CD4-positive, alpha-beta T cell treated with Interleukin-4 for 1 hour (primary cell): ENCODE measurements around the gene TPK1.
"Not testable (repeated sequence)": the region's sequence is repeated elsewhere in the genome, so short reads cannot be mapped to it uniquely, and the experiment has no call there.

Experiments
- DNase-seq, 2 donors: peaks; one replicate each; pipeline ENCODE4 v3.0.0-alpha.2; 2020 to 2022

TPK1 gene

DNA sequence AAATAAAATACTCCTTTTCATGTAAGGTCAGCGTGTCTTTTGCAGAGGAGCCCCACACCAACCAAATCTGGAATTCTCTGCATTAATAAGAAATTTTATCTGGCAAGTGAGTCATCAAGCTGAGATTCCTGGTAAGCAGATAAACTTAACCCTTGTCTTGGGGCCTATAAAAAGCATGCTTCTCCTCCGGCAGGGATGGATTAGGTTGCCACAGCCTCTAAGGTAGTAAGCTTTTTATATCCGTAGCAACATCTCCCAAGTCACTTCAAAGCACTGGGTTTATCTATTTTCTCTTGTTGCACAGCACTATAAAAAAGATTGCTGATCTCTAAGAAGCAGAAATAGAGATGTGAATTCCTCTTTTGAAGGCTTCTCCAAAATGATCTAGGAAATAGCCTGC is 229.6 kb downstream of the TPK1 start:
- DNase-seq = no peak

DNA sequence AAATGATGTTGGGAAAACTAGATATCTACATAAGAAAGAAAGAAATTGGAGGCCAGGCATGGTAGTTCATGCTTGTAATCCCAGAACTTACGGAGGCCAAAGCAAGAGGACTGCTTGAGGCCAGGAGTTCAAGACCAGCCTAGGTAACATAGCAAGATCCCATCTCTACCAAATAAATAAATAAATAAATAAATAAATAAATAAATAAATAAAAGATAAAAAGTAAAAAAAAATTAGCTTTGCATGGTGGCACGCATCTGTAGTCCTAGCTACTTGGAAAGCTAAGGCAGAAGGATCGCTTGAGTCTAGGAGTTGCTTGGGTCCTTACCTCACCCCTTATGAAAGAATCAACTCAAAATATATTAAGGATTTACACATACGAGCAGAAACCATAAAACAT is 238.9 kb downstream of the TPK1 start:
- DNase-seq = no peak

DNA sequence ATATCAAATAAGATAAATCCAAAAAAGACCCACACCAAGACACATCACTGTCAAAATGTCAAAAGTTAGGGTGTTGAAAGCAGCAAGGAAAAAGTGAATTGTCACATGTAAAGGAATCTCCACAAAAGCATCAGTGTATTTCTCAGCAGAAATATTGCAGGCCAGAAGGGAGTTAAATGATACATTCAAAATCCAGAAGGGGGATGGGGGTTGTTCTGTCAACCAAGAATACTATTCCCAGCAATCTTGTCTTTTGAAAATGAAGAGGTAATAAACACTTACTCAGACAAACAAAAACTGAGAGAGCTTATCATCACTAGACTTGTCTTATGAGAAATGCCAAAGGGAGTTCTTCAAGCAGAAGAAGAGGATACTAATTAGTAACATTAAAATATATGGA is 241.3 kb downstream of the TPK1 start:
- DNase-seq = no peak

DNA sequence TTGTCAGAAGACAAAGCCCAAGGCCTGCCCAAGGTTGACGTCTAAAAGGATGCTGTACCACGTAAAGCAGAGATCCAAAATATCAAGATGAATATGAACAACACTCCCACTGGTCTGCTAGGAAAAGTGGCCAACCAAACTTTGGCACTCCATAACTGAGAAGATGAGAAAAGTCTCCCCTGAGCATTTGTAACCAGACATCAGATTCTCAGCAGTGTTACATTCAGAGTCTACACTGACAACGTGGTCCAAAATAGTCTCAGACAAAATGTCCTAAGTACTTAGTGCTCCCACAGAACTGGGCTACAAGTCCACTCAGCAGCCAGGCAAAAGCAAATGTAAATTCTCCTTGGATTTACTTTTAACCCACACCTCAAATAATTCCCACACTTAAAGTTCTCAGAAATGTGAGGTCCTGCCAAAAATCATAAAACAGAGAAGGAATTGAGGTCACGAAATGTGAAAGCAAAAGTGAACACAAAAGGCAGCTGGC is 247.2 kb downstream of the TPK1 start:
- DNase-seq = no peak

DNA sequence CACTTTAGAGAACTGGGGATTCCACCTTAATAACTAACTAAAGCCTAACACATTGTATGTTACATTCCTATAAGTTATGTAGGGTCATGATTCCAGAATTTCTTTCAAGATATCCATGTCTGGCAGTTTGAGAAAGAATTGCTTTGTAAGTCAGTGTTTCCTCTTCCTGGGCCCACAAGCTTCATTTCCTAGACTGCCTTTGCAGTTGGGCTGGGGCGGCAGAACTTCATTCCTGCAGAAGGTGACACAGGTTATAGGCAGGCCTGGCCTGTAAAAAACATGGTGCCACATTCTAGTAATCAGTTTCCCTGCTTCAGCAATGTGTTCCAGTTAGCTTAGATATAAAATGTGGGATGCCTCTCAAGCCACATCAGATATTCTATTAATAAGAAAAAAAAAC is 248.2 kb downstream of the TPK1 start:
- no peak for DNase-seq

DNA sequence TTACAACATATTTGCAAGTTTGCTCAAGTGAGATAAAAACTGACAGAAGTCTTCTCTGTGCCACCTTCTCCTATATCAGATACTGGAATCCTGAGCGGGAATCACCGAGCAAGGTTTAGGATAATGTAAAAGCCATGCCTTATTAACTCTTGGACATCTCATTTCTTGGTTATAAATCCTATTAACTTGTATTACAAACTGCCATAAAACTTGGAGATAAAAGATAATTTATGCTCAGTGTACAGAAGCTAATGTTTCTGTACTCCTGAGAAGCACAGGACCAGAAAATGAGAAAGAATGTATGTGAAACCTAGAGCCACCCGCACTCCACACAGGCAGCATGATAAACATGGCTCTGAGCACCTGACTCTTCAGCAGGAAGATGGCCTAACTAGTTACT is 251.1 kb downstream of the TPK1 start:
- no peak for DNase-seq

DNA sequence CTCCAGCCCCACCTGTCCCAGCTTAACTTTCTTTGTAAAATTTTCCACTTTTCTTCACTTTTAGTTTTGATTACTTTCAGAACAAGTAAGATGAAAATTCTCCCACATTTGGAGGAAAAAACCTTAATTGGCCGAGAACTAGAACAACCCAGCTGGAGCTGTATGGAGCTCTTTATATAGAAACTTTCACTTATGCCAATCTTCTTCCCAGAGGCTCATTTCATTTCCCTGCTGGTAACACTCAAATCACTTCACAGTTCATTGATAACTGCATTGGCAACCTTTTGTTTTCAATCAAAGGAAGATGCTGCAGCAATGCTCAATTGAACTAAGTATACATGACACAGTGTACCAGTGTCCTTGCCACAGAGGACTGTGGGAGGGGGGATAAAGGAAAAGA is 256.2 kb downstream of the TPK1 start:
- no peak for DNase-seq

DNA sequence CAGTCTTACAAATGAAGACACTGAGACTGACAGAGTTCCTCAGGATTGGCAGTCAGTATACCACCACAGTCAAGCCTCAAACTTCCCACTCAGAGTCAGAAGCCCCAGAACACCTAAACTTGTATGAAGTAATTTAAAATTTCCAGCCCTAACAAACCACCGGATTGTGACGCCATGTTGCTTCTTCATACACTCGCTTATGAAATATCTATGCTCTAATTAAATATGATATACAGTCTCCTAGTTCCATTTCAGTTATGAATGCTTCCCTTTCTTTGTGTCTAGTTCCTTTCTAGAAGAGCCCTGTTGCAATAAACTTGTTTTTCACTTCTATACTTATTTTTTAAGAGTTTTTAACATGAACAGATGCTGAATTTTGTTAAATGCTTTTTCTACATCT is 260.4 kb downstream of the TPK1 start:
- no peak for DNase-seq

DNA sequence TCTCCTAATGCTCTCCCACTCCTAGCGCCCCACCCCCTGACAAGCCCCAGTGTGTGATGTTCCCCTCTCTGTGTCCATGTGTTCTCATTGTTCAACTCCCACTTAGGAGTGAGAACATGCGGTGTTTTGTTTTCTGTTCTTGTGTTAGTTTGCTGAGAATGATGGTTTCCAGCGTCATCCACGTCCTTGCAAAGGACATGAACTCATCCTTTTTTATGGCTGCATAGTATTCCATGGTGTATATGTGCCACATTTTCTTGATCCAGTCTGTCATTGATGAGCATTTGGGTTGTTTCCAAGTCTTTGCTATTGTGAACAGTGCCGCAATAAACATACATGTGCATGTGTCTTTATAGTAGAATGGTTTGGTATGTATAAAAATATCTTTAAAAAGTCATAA is 261.1 kb downstream of the TPK1 start:
- DNase-seq = not testable (repeated sequence)

DNA sequence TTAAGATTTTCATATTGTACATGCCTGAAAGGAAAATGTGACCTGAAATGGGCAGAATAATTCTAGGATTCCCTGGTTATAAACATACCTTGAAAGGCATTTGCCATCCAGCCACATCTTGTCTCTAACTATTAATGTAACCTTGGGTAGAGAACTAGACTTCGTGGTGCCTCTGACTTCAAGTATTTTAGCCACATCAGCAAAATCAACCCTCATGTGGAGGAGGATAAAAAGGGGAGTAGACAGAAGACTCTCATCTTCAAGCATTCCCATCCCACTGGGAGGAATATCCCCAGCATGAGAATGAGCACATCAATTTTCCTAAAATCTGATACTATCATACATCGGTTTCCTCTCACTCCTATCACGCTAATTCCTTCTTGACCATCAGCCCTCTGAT is 267.6 kb downstream of the TPK1 start:
- DNase-seq = no peak

DNA sequence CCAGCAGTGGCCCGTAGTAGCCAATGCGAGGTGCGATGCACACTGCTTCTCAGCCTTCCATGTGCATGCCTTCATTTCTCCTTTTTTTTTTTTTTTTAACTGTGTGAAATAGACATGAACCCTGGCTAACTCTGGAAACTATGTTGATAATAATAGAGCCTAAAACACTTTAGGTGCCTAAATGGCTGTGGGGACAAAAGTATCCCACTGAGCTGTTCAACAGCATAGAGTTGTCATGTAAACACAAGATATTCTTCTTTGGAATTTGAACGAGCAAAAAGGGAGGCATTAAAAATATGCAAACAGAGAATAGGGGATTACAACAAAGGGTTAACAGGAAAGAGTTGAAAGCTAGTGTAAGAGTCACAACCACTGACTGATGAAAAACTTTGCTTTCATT is 270.3 kb downstream of the TPK1 start:
- no peak for DNase-seq

DNA sequence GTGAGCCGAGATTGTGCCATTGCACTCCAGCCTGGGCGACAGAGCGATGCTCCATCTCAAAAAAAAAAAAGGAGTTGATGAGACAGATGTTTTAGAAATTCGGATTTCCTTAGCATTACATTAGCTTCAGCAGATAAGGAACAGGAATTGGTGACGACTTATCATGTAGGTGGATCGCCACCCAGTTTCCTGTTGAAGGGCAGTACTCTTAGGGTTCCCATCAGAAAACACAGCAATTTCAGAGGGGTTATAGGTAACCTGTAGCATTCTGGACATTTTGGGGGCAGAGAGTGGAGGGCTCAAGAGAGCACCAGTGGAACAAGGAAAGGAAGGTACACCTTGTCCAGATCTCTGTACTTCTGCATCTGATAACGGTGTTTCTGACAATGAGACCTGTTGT is 286.0 kb downstream of the TPK1 start:
- no peak for DNase-seq

DNA sequence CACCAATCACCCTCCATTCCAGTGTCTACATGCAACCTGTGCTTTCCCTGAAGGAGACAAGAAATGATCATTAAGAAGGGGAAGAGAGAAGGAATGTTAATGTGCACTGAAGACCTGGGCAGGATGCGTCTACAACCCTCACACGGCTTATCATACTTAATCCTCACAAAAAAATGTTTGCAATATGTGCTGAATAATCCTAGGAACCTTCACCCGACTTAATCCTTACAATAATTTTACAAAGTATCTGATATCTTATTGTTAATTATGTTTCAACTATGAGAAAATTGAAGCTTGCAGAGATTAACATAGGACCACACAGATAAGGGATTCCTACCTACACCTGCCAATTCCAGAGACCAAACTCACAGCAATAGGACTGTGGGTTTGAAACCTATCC is 287.3 kb downstream of the TPK1 start:
- no peak for DNase-seq

DNA sequence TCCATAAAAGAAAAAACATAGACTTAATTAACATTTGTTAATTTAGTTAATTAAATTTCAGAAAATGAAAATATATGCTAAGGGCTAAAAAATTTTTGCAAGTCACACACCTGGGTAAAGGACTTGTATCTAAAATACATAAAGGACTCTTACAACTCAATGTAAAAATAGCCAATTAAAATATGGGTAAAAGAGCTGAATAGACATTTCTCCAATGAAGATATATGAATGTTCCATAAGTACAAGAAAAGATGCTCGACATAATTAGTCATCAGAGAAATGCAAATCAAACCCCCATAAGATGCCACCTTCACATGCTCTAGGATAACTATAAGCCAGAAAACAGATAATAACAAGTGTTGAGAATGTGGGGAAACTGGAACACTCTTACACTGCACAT is 288.0 kb downstream of the TPK1 start:
- DNase-seq = no peak

DNA sequence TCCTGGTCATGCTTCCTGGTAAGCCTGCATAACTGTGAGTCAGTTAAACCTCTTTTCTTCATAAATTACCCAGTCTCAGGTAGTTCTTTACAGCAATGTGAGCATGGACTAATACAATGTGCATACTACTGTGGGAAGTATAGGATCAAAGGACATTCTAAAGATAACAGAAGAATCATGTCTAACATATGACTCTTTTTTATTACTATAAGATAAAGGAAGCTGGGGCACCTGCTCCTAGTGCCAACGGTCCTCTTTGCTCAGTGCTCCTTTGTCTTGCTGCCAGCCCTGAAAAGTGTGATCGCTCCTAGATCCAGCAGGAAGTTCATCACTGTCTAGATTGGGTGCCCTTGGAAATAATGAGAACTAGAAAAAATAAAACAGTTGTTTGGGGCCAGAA is 289.1 kb downstream of the TPK1 start:
- DNase-seq = no peak

DNA sequence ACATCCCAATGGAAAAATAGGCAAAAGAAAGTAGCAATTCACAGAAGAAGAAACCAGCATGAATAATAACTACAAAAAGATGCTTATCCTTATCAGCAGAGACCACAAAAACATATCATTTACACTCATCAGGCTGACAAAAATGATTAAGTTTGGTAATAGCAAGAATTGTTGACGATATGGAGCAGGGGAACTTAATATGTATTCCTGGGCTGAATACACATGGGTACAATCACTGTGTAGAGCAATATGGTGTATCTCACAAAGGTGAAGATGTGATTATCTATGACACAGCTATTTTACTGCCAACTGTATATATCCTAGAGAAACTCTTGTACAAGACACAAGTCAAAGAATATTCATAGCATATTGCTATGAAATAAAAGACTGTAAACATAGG is 290.5 kb downstream of the TPK1 start:
- no peak for DNase-seq

DNA sequence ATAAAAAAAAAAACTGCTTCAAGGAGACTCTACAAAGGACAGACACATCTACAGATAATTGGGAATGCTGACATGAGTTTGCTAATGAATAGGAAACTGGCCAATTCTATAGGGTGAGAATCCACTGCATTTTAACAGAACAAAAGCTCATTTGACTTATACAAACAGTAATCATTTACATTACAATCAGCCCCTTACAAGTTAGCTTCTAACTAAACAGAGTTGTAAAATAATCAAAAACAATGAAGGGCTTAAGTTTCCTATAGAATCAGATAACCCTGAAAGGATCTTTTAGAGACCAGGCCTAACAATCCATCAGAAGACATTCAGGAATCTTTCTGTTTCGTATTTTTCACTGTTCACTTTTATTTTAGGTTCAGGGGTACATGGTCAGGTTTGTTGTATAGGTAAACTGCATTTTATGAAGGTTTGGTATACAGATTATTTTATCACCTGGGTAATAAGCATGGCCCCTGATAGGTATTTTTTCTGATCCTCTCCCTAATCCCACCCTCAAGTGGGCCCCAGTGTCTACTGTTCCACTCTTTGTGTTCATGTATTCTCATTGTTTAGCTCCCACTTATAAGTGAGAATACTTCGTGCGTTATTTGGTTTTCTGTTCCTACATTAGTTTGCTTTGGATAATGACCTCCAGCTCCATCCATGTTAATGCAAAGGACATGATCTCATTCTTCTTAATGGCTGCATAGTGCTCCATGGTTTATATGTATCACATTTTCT is 301.0 kb downstream of the TPK1 start:
- DNase-seq = no peak

DNA sequence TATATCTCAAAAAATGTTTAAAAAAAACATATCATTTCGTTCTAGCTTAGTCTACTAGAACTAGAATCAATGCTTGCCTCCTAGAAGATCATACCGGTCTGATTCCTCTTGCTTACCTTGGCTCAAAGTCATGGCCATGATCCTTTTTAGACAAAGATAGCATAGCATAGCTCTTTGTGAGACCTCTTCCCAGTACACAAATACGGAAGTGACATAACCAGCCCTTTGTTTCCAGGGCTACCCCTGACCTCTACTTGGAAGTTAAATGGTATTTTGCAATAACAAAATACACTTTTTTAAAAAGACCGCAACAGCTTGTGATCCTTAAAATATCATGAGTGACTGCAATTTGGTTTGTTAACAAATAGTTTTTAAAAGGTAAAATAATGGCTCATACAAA is 301.7 kb downstream of the TPK1 start:
- DNase-seq = no peak

DNA sequence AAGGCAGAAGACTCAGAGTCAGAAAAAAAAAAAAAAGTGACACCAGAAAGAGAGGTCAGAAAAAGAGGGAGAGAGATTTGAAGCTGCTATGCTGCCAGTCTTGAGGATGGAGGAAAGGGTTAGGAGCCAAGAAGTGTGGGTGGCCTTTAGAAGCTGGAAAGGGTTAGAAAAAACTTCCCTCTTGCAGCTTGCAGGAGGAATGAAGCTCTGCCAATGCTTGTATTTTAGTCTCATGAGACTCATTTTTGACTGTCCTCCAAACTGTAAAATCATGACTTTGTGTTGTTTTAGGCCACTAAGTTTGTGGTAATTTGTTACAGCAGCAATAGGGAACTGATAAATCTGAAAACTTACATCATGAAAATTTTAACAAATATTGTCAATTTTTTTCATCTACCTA is 304.7 kb downstream of the TPK1 start:
- no peak for DNase-seq

DNA sequence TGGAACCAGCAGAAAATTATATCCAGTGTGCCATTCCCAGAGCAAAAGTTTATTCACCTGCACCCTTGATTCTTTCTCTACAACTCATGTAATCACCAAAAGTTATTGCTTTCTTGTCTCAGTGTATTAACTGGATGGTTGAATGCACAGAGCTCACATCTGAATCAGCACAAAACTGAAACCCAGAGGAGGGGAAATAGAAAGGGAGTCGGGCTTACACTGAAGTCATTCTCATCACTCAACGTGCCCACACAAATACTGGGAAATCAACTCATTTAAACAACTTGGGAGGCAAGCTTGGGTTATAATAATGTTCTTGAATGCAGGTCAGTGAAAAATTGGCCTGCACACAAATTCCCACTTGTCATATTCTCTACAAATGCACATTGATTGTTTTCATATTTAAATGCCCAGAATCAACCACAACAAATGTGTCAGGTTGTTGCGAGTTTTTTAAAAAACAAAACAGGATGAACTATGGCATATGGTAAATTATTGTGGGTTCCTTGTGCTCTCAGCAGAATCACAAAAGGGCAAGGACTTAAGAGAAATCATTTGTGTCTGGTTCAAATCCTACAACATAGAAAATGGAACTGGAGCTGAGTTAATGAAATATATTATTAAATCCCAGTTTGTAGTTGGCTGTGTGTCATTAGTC is 306.5 kb downstream of the TPK1 start:
- DNase-seq = no peak

DNA sequence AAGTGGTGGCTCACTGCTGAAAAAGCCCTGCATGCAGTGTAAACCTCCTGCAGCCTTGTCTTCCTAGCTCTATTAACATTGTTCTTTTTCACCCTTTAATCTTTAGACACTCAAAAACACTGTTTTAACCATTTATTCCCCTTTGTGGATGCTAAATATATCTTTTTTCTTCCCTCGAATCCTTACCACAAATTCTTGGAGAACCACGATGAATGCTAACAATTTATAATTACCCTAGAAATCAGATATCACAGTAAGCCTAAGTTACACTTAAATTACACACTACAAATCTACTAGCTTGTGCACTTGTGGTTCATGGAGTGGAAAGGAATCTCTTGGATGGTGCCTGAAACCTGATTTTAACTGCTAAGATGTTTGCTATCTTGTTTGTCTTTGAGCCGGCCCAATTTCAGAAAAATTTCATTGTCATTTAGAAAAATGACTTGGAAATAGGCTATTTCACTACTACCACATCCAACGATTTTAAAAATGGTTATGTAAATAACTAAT is 307.3 kb downstream of the TPK1 start:
- no peak for DNase-seq

DNA sequence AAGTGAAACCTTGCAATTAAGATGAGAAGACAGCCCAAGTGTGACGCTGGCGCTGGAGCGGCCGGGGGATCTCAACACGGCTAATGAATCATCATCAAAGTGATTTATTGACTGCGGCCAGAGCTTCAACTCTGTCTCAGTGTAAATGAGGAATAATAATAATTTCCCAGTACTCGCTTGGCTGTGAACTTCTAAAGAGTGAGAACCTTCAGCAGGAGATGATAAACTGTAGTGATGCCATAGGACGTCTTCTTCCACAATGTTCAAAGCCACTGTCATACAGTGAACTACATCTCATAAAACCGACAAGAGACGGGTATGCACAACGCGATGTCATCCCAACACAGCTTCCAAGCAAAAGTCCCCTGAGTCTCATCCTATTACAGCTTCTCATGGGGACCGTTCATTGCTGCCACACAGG is 308.8 kb downstream of the TPK1 start:
- no peak for DNase-seq

DNA sequence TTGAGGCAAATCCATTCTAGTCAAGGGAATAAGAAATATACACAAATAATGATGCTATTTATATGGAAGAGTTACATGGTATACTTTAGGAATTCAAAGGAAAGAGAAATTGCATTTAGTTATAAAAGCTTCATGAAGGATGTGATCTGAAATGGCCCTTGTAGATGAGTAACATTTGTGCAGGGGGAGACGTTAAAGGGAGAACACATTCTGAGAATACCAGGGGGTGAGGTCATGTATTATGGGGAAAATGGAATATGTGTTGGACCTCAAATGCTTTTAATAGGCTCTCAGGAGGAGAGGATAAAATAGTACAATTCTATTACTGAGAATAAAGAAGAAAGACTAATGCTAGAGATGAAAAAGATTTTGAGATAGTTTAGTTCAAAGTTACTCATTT is 309.9 kb downstream of the TPK1 start:
- DNase-seq = no peak

DNA sequence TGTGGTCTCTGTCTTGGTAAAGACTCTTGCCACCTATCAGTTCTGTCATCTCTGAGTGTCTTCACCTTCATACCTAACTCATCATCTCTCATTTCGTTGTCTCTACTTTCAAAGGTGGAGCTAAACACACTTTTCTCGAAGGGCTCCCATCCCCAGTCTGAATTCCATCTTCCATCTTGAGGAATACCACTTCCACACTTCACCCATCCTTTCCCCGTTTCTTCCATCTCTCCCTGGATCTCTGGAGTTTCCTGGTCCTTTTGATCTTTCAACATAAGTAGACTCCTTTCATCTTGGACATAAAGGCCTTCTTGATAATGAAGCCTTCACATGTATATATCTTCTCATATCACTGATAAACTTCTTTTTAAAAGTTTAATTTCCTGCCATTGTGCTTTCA is 311.6 kb downstream of the TPK1 start:
- no peak for DNase-seq

DNA sequence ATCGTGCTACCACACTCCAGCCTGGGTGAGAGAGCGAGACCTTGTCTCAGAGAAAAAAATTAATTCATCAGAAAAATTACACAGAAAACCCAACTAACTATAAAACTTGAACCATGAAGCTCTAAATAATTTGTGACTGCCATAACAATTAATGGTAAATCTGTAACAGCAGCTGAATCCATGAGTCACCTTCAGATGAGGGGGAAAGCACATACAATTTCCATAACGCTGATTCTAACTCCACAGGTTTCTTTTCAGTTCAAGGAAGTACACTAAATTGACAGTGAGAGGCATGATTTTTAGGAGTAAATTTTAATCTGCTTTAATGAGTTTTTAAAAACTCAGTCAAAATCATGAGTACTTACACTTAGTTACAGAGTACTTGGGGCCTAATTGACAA is 312.2 kb downstream of the TPK1 start:
- DNase-seq = no peak
